HG02798 (cell line): ENCODE measurements around the gene C1QC.

Experiments
- ATAC-seq: cut with Tn5 transposase; IDR thresholded peaks from one replicate; pipeline ENCODE4 v1.9.1; 2021; ENCODE audit warnings: mild to moderate bottlenecking; ENCODE audit not compliant: unreplicated experiment, poor library complexity

The C1QC gene

DNA sequence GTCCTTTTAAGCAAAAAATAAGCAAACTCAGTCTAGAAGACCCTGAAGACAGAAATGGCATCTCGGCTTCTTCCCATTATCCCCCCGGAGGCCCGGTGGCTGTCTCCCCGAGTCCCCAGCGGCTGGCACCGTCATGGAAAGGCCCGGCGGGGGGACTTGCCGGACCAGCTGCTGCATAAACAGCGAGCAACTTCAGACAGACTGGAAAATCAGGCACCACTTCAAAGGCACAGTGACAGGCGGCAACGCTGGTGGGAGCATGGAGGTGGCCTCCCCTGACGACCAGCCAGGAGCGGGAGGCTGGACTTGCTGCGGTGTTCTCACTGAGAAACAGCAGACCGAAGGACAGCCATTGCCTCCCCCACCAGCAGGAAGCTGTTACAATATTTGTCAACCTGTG lies 25.4 kb upstream of the C1QC start:
- ATAC-seq = no peak

DNA sequence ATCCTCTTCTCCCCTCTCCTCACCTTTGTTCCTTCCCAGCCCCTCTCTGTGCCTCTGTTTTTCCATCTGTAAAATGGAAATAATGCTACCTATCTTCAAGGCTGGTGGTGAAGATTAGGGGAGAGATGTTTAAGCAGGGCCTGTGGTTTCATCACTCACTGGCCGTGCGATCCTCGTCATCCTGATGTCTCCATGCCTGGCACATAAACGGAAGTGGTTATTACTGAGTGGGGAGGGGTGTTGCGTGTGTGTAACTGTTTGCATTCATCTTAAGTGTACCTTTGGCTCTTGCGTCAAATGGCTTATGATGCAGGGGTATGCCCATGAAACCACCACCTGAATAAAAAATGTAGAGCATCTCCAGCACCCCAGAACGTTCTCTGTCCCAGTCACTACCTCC lies 24.2 kb upstream of the C1QC start:
- no peak for ATAC-seq

DNA sequence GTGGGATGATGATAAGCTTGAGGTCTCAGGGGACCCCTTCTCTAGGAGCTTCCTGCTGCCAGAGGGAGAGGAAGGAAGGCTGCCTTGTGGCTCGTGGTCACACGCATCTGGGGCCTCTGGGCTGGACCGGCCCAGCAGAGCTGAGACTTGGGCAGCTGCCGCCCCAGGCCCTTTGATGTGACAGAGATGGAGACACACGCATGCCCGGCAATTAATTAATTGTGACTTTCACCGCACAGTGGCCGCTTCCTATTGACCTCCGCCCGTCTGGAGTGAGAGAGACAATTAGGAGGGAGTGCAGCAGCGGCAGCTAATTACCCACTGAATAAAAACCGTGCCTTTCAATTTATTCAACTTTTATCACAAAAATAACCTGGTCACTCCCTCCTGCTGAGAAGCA lies 23.6 kb upstream of the C1QC start:
- ATAC-seq = no peak

DNA sequence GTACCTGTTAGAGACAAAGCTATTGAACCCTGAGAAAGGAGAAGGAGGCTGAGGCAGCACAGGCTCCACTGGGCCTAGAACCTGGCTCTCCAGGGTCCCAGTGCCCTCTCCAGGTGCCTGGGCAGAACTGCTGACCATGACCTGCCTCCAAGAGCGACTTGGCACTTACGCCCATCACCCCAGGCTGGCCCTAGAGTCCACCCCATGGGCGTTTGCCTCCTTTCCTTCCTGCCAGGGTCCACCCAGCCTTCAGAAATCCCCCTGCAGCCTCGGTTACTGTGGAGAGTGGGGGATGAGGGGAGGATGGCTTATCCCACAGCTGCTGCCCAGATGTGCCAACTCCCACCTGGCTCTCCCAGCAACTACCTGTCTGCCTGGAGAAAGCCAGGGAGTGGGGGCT lies 21.7 kb upstream of the C1QC start:
- no peak for ATAC-seq

DNA sequence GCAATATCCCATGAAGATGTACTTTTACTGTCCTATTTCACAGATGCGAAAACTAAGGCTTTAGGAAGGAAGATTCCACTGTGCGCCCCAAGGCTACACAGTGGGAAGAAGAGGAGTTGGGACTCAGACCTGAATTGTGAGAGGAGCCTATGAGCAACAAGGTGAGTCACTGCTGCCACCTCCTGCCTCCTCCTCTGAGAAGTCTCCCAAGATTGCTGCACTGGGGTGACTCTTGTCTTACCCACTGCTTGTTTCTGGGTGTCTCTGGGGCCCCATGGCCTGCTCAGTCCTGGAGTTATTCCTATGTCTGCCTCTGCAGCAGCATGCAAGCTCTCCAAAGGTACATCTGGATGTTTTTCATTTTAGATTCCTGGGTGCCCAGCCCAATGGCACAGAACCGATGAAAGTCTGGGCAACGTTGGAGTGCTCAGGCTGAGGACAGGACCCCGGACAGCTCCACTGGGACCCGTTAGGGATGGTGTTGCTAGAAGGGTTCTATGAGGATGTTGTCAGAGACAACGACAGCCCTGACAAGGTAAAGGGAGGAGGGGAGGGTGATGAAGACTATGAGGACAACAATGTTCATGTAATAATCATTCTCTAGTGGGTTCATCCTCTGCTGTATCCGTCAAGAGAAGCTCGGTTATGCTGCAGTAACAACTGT lies 18.0 kb upstream of the C1QC start:
- ATAC-seq = no peak

DNA sequence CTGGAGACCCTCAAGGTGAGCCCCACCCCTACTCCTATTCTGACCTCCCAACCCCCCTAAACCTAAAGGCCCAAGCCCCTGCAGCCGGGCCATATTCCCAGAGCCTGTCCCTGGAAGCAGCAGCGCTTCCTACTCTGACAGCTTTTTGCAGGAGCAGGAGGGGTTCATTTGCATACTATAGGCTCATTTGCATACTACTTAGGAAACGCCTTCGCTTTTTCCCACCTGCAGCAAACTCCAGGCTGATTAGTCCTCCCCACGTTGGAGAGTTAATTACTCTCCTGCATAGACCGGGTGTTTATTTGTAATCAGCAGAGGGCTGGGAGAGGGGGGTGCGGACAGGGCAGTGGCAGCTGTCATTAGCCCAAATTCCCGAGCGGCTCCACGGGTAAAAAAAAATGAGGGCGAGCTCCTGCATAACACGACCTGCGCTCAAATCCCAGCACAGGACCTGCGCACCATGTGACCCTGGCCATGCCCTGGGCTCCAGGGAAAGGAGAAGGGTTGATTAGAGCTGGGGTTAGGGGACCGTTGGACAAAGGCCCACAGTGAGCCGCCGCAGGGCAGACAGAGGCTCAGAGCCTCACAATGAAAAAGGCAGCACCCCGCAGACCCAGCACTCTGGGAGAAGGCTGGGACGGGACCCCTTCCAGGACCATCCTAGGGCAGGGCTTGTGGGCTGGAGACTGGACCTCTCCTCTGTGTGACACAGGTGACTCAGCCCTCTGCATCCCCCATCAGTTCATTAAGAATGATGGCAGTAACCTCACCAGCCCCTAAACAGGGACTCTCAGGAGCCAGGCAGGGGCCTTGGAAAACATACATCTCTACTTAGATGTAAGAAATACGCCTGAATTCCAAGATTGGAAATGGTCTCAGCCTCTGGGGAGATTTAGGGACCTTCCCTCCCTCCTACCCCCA lies 16.9 kb upstream of the C1QC start:
- ATAC-seq = no peak

DNA sequence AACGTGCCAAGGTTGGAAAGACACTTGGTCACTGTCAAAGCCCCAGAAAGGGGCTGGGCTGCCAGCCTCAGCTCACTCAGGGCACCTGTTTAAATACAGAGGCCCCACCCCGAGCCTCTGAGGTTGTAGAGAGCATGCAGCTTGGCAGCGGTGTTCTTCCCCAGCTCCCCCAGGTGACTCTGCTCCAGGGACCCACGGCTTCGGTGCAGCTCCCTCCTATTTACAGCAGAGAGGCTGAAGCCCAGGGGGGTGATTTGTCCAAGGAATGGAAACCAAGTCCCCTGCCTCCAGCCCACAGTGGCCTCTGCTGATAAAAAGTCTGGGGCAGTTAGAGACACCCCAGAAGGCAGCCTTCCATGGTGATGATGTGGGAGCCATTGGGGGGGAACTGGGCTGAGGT lies 16.1 kb upstream of the C1QC start:
- ATAC-seq = no peak

DNA sequence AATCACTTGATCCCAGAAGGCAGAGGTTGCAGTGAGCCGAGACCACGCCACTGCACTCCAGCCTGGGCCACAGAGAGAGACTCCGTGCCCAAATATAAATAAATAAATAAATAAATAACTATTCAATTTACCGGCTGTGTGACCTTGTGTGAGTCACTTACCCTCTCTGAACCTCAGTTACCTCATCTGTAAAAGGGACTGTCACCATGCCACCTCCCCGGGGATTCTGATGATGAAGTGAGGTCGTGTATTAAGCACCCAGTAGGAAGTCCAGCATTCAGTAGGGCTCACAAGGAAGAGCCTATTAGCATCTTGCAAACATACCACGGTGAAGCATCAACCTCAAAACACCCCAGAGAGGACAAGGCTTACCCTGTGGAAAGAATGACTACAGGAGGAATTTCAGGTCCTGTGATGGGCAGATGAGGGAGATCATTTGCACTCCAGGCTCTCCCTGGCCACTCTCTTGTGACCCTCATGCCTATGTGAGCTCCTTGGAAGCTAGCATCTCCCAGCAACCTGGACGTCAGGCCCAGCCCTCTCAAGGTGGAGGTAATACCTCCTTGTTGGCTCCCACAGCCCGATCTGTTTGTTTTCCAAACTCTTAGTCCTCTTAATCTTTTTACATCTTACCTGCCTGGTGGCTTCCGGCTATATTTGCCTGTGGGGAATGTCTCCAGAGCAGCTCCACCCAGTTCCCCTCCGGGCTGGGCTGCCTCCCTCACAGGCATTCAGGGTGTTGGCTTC lies 14.6 kb upstream of the C1QC start:
- no peak for ATAC-seq

DNA sequence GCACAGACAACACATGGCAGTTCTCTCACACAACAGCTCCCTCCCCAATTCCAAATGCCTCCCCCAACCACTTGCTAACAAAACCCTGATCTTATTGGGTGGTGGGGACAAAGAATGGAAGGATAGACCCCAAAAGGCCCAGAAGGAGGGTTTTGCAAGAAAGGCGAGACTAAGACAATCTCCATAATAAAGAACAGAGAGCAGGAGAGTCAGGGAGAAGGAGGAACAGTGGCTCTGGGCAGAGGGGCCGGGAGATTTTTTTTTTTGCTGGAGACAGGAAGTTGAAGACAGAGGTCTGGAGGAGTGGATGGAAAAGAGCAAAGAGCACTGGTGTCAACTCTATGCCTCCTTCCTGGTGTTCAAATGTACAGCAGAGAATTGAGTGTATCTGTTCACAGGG lies 13.5 kb upstream of the C1QC start:
- no peak for ATAC-seq

DNA sequence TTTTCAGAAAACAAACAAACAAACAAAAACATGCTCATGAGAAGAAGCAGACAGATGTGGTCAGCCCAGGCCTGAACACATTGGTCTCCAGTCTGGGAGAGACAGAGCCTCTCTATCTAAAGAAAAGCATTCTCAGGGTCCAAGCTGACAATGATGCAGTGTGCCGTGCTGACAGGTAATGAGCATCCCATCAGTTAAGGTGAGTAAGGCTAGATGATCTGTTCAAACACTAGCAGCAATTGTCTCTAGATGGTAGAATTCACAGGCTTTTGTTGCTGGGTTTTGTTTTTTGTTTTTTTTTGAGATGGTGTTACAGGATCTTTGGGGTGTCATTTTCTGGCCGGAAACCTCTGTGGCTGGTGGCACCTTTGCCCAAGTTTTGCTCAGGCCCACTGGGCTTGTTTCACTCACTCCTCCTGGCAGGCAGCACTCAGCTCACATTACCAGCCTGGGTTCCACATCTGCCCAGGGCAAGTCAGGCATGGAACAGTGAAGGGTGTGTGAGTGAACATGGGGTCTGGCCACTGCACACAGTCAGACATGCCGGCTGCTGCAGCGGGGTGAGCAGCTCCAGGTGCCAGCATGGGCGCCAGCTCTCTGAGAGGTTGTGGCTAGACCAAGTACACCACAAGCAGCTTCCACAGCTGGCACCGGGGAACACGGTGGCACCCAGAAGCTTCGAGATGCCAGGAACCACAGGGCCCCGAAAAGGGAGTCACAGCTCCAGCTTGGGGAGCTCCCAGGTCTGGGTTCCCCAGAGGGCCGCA lies 9.6 kb upstream of the C1QC start:
- ATAC-seq = no peak

DNA sequence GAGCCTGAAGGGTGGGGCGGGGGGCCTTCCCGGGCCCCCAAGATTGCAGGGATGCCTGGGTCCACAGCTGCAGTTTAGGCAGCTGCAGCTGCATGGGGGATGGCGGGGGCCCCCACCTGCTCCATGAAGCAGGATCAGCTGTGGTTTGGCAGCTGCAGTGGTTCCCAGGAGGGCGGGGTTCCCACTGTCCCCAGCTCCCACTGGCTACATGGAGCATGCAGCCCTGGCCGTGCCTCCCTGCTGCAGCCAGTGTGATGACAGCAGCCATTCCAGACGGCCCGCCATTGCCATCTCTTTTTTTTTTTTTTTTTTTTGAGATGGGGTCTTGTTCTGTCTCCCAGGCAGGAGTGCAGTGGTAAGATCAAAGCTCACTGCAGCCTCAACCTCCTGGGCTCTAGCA lies 8.0 kb upstream of the C1QC start:
- ATAC-seq = no peak

DNA sequence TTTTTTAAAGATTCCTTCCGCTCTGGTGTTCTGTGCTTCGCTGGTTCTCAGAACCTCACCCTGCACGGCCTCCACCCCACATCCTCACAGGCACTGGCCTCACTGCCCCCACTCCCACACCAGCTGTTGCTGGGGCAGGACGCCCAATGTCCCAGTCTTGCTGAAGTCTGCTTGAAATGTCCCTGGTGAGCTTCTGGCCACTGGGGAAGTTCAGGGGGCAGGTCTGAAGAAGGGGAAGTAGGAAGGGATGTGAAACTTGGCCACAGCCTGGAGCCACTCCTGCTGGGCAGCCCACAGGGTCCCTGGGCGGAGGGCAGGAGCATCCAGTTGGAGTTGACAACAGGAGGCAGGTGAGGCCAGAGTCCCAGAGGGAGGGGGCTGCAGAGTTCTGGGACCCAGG lies 7.1 kb upstream of the C1QC start, which contains the start of gene C1QA:
Gene C1QA, plus strand, starts transcription at position 276 of the 400 bp plus-strand sequence. CDS start 989 bp downstream, outside the sequence.
- ATAC-seq = no peak

DNA sequence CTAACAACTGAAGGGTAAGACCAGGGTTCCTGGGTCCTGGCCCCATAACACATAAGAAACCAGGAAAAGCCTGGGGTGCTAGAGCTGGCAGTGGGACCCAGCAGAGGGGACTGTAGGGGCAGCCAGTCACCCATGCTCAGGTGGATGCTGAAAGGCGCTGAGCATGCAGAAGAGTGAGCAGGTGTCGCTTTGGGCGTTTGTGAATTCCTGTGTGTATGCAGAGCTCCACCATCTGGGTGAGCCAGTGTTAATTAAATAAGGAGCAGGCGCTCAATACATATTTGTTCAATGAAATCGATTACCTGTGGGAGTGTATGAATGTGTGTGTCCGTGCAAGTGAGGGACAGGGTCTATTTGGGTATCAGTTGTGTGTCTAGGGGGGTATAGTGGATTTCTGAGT lies 6.5 kb upstream of the C1QC start:
- no peak for ATAC-seq

DNA sequence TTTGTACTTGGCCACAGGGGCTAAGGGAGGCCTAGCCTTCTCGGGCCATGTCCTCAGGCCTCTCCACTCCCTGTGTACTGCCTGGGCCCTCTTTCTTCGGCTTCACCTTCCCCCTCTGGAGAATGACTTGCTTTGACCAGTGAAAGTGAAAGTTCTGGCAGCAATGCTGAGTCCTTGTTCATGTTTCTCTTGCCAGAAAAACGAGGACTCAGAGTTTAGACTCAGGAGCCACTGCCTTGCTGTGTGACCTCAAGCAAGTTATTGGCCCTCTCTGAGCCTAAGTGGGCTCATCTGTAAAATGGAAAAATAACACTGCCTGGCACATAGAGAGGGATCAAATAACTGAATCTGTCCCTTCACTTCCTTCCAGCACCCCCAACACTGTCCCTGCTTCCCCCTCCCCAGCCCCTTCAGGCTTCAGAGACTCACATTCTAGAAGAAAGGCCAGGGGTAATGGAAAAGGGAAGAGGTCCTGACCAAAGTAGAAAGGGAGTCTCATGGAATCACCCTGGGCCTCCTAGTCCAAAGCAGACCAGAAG lies 5.5 kb upstream of the C1QC start:
- ATAC-seq = no peak

DNA sequence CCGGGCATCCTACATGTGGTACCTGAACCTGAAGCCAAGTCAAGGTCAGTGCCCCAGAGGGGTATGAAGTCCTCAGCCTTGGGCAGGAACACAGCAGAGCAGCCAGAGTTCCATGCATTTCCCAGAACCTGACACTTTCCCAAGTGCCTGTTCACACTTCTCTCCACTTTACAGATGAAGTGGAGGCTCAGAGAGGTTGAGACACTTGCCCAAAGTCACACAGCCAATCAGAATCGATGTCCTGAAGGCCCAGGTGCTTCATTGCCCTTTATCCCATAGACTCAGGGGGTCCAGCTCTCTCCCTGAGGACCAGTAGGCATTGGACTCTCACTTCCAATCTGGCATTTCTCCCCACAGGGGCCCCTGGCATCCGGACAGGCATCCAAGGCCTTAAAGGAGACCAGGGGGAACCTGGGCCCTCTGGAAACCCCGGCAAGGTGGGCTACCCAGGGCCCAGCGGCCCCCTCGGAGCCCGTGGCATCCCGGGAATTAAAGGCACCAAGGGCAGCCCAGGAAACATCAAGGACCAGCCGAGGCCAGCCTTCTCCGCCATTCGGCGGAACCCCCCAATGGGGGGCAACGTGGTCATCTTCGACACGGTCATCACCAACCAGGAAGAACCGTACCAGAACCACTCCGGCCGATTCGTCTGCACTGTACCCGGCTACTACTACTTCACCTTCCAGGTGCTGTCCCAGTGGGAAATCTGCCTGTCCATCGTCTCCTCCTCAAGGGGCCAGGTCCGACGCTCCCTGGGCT lies 4.8 kb upstream of the C1QC start:
- ATAC-seq = no peak

DNA sequence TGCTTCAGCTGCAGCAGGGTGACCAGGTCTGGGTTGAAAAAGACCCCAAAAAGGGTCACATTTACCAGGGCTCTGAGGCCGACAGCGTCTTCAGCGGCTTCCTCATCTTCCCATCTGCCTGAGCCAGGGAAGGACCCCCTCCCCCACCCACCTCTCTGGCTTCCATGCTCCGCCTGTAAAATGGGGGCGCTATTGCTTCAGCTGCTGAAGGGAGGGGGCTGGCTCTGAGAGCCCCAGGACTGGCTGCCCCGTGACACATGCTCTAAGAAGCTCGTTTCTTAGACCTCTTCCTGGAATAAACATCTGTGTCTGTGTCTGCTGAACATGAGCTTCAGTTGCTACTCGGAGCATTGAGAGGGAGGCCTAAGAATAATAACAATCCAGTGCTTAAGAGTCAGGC lies 4.1 kb upstream of the C1QC start:
- ATAC-seq = no peak

DNA sequence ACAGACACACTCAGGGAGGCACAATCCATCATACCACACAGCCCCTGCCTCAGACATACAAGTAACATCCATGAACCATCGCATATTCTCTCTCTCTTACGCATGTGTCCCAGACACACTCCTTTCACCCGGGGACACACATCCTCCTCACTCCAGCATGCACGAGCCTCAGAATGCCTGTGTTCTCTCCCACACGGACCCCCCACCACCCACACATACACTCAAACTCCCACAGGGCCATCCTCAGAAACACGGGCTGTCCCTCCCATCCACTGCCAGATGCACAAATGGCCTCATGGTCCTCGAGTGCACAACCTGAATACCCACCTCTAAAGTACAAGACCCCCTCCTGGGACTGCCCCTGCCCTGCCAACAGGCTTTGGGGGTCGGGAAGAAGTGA lies 2.2 kb upstream of the C1QC start:
- ATAC-seq = no peak

DNA sequence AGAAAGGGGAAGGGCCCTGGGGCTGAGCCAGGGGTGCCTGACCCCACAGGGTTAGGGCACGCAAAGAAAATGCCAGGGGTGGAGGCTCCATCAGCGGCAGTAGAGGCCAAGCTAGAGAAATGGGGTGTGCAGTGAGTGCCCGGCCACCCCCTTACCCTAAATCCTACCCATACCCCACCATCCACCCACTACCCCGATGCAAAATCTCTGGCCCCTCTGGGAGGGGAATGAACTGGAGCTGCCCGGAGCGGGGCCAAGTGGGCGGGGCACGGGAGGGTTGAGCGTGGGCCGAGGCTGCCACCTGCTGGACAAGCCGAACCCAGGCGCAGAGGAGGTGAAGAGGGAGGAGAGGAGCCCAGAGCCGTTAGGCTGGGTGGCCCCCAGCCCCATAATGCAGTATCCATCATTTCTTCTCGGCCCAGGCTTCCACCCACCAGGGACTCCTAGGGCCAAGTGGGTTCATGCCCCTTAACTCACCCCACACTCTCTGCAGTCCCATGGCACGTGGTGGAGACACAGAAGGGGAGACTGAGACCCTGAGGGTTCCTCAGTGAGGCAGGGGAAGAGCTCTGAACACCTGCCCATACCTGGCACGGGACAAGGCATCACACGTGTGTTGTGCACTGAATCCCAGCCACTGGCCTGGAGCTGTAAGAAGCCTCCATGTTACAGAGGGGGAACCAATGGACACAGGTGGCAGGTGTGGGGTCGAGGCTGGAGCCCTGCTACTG lies 1.4 kb upstream of the C1QC start:
- ATAC-seq = no peak

DNA sequence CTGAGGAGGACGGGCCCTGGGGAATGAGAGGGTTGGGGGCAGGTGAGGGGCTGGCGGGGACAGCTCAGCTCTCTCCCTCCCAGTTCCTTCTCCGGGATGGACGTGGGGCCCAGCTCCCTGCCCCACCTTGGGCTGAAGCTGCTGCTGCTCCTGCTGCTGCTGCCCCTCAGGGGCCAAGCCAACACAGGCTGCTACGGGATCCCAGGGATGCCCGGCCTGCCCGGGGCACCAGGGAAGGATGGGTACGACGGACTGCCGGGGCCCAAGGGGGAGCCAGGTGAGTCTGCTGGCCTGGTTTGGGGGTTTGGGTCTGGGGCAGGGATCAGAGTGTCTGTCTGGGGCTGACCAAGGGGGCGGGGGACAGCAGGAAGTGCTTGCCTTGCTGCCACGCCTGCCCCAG lies 495 bp downstream of the C1QC start:
- no peak for ATAC-seq
